HG02973 (cell line): ENCODE data around the gene TXNL4A.
"Not testable (repeated sequence)": the region's sequence is repeated elsewhere in the genome, so short reads cannot be mapped to it uniquely, and the experiment has no call there.

Experiments used
- ATAC-seq: cut with Tn5 transposase; IDR thresholded peaks from one replicate; pipeline ENCODE4 v1.9.1; 2021; ENCODE audit warnings: moderate library complexity; ENCODE audit not compliant: unreplicated experiment

TXNL4A gene

DNA sequence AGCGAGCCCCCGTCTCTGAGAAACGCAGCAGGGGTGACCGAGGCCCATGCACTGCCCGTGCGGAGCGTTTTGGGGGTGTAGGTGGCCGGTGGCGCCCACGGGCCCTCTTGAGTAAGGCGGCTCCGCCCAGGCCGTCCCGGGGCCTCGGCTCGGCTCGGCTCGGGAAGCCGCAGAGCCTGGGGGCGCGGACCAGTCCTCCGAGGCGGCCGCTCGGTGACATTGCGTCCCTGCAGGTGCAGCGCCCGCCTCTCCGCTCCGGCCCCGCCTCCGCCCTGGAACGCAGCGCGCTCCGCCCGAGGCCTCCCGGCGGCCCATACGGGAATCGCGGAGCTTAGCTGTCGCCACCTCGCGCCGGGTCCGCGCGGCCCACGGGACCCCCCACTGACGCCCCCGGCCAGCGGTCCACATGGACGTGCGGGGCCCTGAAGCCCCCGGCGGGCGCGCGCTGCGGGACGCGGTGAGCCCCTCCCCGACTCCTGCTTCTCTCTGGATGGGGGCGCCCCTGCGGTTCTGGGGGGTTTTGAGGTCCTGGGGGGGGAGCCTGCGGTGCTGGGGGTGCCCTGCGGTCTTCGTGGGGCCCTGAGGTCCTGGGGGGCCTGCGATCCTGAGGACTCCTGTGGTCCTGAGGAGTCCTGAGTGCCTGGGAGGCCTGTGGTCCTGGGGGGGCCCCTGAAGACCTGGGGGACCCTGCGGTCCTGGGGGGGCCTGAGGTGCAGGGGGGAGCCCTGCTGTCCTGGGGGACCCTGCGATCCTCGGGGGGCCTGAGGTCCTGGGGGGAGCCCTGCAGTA, 23.8 kb downstream of the TXNL4A start, which contains the start of gene HSBP1L1:
HSBP1L1 (plus strand) TSS at position 314 of the 789 bp plus-strand sequence; CDS start at position 407, 93 bp downstream.
- ATAC-seq = peak; percentile 77

DNA sequence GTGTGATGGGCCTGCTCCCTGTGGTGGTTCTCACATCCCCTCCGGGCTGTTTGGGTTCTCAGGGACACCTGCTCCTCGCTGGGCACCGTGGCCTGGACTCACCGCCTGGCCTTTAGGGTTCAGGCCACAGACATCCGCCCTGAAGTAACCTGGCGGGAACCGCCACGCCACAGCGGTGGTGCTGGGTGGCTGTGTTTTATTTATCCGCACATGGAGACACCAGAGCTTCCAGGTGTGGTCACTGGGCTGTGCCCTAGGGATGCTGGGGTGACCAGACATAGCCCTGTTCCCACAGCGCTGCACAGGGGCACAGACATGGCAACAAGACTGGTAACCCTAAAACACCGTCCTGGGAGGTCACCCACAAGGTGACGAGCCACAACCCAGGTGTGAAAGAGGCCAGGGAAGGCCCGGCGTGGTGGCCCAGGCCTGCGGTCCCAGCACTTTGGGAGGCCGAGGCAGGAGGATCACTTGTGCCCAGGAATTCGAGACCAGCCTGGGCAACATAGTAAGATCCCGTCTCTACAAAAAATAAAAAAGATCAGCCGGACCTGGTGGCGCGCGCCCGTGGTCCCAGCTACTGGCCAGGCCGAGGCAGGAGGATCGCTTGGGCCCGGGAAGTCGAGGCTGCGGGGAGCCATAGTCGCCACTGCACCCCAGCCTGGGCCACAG, 24.6 kb downstream of the TXNL4A start:
- no peak for ATAC-seq

- peak; percentile 37 for ATAC-seq
Observed at GRCh38 chr18:79962835-79963657, 25.3 kb downstream of the TXNL4A start.

- ATAC-seq = no peak
Observed at GRCh38 chr18:79962311-79962710, 26.1 kb downstream of the TXNL4A start.

DNA sequence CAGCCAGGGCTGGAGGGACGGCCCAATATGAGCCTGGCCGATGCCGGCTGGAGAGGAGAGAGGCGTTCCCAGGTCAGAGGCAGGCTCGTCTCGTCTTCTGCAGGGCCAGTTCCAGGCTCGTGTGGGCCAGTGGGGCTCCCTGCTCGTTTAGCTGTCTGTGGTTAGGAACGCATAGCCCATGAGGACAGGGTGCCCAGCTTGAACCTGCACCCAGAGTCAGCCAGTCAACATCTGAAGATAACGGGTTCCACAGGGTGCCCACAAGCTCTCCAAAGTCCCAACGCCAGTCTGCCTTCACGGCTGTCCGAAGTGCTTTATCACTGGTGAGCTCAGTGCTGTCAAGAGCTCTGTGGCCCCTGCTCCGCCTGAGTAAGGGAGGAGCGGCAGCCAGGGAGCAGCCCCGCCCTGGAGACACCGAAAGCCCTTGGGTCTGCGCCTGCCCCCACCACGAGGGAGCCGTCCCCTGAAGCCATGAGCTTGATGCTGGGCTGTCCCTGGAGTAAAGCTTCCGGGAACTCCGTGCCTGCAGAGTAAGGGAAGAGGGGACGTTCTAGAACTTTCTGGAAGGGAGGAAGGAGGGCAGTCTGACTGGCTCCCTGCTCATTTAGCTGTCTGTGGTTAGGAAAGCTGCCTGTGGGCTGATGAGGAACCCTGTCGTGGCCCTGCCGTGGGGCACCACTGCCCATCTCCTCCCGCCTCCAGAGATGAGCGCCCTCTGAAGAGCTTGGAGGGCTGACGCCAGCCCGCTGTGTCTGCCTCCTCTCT, 26.7 kb downstream of the TXNL4A start:
- ATAC-seq = no peak

GRCh38 chr18:79960921-79961526, 27.3 kb downstream of the TXNL4A start:
- no peak for ATAC-seq

- not testable (repeated sequence) for ATAC-seq
Observed at GRCh38 chr18:79960161-79960801, 28.1 kb downstream of the TXNL4A start.

DNA sequence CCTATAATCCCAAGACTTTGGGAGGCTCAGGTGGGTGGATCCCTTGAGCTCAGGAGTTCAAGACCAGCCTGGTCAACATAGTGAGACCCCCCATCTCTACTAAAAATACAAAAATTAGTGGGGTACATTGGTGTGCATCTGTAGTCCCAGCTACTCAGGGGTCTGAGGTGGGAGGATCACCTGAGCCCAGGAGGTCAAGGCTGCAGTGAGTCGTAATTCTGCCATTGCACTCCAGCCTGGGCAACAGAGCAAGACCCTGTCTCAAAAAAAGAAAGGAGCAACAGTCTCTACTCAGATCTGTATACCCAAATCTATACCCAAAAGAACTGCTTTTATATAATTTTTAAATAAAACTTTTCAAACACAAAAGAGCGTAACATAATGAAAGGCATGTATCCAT, 29.4 kb downstream of the TXNL4A start:
- ATAC-seq = no peak

DNA sequence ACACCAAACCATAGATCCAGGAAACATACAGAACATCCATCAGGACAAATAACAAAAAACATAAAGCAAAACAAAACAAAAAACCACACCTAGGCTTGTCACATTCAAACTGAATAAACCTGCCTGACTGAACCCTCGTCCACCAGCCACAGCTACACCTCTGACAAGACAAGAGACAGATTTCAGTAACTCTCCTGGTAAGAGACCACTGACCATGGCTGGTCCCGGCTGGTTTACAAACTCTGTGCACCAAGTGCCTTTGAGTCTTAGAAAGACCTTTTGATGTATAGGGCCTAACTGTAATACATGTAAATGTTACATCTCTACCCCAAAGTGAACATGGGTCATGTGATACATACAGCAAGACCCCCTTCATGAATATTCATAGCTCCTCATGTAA, 32.1 kb downstream of the TXNL4A start:
- no peak for ATAC-seq

DNA sequence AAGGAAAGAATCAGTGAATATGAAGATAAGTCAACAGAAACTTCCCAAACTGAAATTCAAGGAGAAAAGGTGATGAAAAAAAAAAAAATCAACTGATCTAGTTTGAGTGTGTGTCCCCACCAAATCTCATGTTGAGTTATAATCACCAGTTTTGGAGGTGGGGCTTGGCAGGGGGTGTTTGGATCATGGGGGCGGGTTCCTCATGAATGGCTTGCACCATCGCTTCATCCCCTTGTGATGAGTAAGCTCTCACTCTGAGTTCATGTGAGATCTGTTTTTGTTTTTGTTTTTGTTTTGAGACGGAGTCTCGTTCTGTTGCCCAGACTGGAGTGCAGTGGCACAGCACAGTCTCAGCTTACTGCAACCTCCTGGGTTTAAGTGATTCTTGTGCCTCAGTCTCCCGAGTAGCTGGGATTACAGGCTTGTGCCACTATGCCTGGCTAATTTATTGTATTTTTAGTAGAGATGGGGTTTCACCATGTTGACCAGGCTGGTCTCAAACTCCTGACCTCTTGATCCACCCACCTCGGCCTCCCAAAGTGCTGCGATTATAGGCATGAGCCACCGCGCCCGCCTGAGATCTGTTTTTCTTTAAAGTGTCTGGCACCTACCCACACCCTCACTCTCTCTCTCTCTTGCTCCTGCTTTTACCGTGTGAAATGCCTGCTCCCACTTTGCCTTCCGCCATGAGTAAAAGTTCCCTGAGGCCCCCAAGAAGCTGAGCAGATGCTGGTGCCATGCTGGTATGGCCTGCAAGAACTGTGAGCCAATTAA, 32.9 kb downstream of the TXNL4A start:
- no peak for ATAC-seq

- no peak for ATAC-seq
Observed at GRCh38 chr18:79954791-79955190, 33.6 kb downstream of the TXNL4A start.

GRCh38 chr18:79953971-79954651, 34.3 kb downstream of the TXNL4A start:
- no peak for ATAC-seq

GRCh38 chr18:79952996-79953559, 35.3 kb downstream of the TXNL4A start:
- no peak for ATAC-seq

DNA sequence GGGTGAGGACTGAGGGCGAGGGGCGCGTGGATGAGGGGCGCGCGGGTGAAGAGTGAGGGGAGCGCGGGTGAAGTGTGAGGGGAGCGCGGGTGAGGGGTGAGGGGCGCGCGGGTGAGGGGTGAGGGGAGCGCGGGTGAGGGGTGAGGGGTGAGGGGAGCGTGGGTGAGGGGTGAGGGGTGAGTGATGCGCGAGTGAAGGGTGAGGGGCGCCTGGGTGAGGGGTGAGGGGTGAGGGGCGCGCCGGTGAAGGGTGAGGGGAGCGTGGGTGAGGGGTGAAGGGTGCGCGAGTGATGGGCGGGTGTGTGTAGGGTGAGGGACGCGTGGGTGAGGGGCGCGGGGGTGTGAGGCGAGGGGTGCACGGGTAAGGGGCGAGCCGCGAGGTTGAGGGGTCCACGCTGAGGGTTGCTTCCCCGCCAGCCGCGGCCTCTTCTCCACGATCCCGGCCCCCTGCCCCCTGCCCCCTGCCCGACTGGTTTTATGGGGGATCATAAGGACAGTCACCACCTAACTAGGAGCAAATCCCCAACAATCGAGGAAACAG, 35.8 kb downstream of the TXNL4A start:
- no peak for ATAC-seq

- ATAC-seq = peak; percentile 78
Observed at GRCh38 chr18:79951545-79952455, 36.6 kb downstream of the TXNL4A start, which contains the start of gene SLC66A2. Gene SLC66A2, minus strand, starts transcription at chr18:79951653. Its CDS starts 727 bp downstream, at chr18:79950926.

DNA sequence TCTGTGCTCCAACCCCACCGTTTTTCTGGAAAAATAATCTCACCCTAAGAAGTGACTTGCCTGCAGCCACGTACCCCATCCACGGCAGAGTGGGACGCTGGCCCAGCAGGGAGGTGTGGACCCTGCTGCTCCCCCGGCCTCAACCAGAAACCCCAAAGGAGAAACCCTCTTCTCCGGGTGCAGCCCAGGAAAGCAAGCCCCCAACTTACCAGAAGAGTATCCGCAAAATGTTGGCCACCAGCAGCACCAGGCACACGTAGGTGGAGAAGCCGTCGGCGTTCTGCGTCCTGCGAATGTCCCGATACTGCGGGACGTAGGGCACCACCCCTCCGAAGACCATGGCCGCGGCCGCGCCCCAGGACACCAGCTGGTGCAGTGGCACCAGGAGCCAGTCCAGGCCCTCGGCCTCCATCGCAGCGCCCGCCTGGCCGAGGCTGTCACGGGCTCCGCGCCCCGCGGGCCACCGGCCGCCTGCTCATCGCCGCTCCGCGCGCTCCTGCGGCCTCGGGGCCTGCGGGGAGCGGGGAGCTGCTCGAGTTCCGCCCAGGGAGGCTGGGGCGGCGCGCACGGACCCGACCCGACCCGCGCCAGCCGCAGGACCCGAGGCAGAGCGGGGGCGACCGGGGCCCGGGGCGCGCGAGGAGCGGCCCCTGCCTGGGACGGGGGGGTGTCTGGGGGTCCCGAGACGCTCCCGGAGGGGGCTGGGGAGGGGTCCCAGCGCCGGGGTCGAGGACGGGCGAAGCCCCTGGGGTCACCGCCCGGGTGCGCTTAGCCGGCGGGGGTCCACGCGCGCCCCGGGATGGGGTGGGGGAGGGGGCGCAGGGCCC, 37.6 kb downstream of the TXNL4A start:
- no peak for ATAC-seq
